Lower leg skin (tissue), 3 donors: Measurements from ENCODE around the gene S100A16.

Experiments used
- CTCF ChIP-seq, 3 donors: fragments of 450-650 bp; IDR thresholded peaks; one replicate each; pipeline ENCODE4 v1.5.1; 2016; ENCODE audit warnings: antibody characterized with exemption in 3 of 3, mild to moderate bottlenecking in 3 of 3, moderate library complexity in 2 of 3
- POLR2A ChIP-seq, 2 donors: fragments of 450-650 bp; IDR thresholded peaks; one replicate each; pipeline ENCODE4 v1.6.1; 2016 to 2017; ENCODE audit warnings: antibody characterized with exemption in 2 of 2, mild to moderate bottlenecking in 1 of 2, moderate library complexity in 1 of 2

- no peak for TF ChIP-seq CTCF (IDR thresholded peaks at IDR 0.05)
- no peak for TF ChIP-seq POLR2A (IDR thresholded peaks at IDR 0.05)
These were observed 4.7 kb upstream of the S100A16 start for GRCh38 chr1:153617663-153618062.
